GM23338 (cell line): ENCODE results near the gene CDON. TPM values are rescaled to one million over a fixed set of nuclear protein-coding genes. Genes with fewer than 3 reads are reported as not detected.

Experiments
- ATAC-seq: fragments of 200-7000 bp; cut with Tn5 transposase; 3 replicates; pipeline ENCODE4 v1.9.1; 2020
- DNase-seq: peaks from one replicate; pipeline ENCODE4 v3.0.0-alpha.2; 2015; ENCODE audit warnings: low spot score
- H2AFZ ChIP-seq: fragments of 200-600 bp; sonication (generic); 2 replicates; pipeline ENCODE4 v1.8.0; 2016; ENCODE audit warnings: antibody characterized with exemption, mild to moderate bottlenecking, moderate library complexity
- H3F3A ChIP-seq: fragments of 200-600 bp; sonication (generic); replicated peaks from 2 replicates; pipeline ENCODE4 v1.8.0; 2017; ENCODE audit warnings: antibody characterized with exemption, mixed run types, low read depth
- H3K27ac ChIP-seq: fragments of 200-600 bp; sonication (generic); 2 replicates; pipeline ENCODE4 v1.6.1; 2016; ENCODE audit warnings: low read depth
- H3K27me3 ChIP-seq: fragments of 200-600 bp; sonication (generic); 2 replicates; pipeline ENCODE4 v1.8.0; 2016; ENCODE audit warnings: mild to moderate bottlenecking, mixed run types, moderate library complexity; ENCODE audit not compliant: insufficient read depth
- H3K36me3 ChIP-seq: fragments of 200-600 bp; sonication (generic); 2 replicates; pipeline ENCODE4 v1.8.0; 2016; ENCODE audit warnings: mild to moderate bottlenecking; ENCODE audit not compliant: insufficient read depth
- H3K4me1 ChIP-seq: fragments of 200-600 bp; sonication (generic); 2 replicates; pipeline ENCODE4 v1.8.0; 2016; ENCODE audit warnings: mild to moderate bottlenecking, moderate library complexity; ENCODE audit not compliant: insufficient read depth
- H3K4me2 ChIP-seq: fragments of 200-600 bp; sonication (generic); 2 replicates; pipeline ENCODE4 v1.7.1; 2017; ENCODE audit warnings: mixed run types
- H3K4me3 ChIP-seq: fragments of 200-600 bp; sonication (generic); 2 replicates; pipeline ENCODE4 v1.6.1; 2016; ENCODE audit warnings: mixed run types
- H3K79me2 ChIP-seq: fragments of 200-600 bp; sonication (generic); replicated peaks from 2 replicates; pipeline ENCODE4 v1.8.0; 2017; ENCODE audit warnings: mild to moderate bottlenecking; ENCODE audit not compliant: insufficient read depth
- H3K9me2 ChIP-seq: fragments of 200-600 bp; sonication (generic); 2 replicates; pipeline ENCODE4 v1.8.0; 2017; ENCODE audit not compliant: insufficient read depth
- H4K20me1 ChIP-seq: fragments of 200-600 bp; sonication (generic); replicated peaks from 2 replicates; pipeline ENCODE4 v1.8.0; 2017; ENCODE audit warnings: mild to moderate bottlenecking; ENCODE audit not compliant: insufficient read depth
- H3K27ac Mint-ChIP-seq: 2 replicates; pipeline ENCODE4 v1.8.0; 2020; ENCODE audit warnings: inconsistent platforms, mild to moderate bottlenecking, moderate library complexity, mixed read lengths
- H3K27me3 Mint-ChIP-seq: 3 replicates; pipeline ENCODE4 v1.8.0; 2022; ENCODE audit warnings: low read depth, mild to moderate bottlenecking, moderate library complexity, mixed read lengths, inconsistent platforms; ENCODE audit not compliant: insufficient read depth, poor library complexity
- H3K36me3 Mint-ChIP-seq: 3 replicates; pipeline ENCODE4 v1.8.0; 2021; ENCODE audit warnings: low read depth, mild to moderate bottlenecking, inconsistent platforms, moderate library complexity, mixed read lengths
- H3K4me1 Mint-ChIP-seq: 3 replicates; pipeline ENCODE4 v1.8.0; 2020; ENCODE audit warnings: mild to moderate bottlenecking, inconsistent platforms, mixed read lengths
- H3K4me3 Mint-ChIP-seq: 3 replicates; pipeline ENCODE4 v1.8.0; 2021; ENCODE audit warnings: moderate library complexity, mild to moderate bottlenecking, inconsistent platforms, mixed read lengths
- H3K9me3 Mint-ChIP-seq: 3 replicates; pipeline ENCODE4 v1.8.0; 2020; ENCODE audit warnings: moderate library complexity, mild to moderate bottlenecking, inconsistent platforms, mixed read lengths
- JUNB ChIP-seq: IDR thresholded peaks from one replicate; pipeline ENCODE4 v1.6.1; 2016; ENCODE audit warnings: antibody characterized with exemption; ENCODE audit not compliant: unreplicated experiment
- ZNF462 ChIP-seq: fragments of 250-450 bp; sonication (Bioruptor Pico); IDR thresholded peaks from 2 replicates; pipeline ENCODE4 v1.5.0; 2020; ENCODE audit warnings: mild to moderate bottlenecking, moderate library complexity
- polyA plus RNA-seq: library from polyadenylated mRNA; unstranded; fragments of >200 nt; fragmentation: Nextera tagmentation; extraction: Ambion mirVana; gene quantifications from 2 replicates; pipeline ENCODE4 v1.2.1, GENCODE V29; 2016
- total RNA-seq: library from RNA; depleted of rRNA; stranded (reverse); fragments of >200 nt; shearing (Covaris generic); gene quantifications from 2 replicates; pipeline ENCODE4 v1.2.3, GENCODE V29; 2014
- TF ChIP-seq, protein P1 (sequence below): IDR thresholded peaks from one replicate; pipeline ENCODE4 v1.6.1; 2018; ENCODE audit warnings: antibody characterized with exemption; ENCODE audit not compliant: unreplicated experiment
- TF ChIP-seq, protein P2 (sequence below), 2 experiments: fragments of 200-600 bp in 1 of 2; sonication (generic) in 1 of 2; conservative IDR thresholded peaks; 2 replicates each; pipeline versions ENCODE4 v1.5.1 to v1.6.1; 2016 to 2017; ENCODE audit warnings: antibody characterized with exemption in 2 of 2, low read depth in 2 of 2, mild to moderate bottlenecking in 2 of 2, moderate library complexity in 1 of 2

Gene CDON
- total and polyA plus RNA-seq, 2 experiments from 2014 or later: 4.1 to 35.5 TPM

- H3K4me1 ChIP-seq: no peaks in the 10 kb centered on the region
- Mint-ChIP-seq H3K27me3 (peaks cover 7% of the 10 kb centered on the region), H3K4me1 (peaks cover 9% of the 10 kb centered on the region), H3K27ac (no peak overlapping the region), H3K36me3 (no peaks in the 10 kb centered on the region; the same call in 2 of the 3 replicates), H3K9me3 (no peaks in the 10 kb centered on the region), H3K4me3 (no peak overlapping the region)
- H3K4me2 ChIP-seq: no peak overlapping the region
- H3K27ac ChIP-seq: no peak overlapping the region
- H3K9me2 ChIP-seq: no peaks in the 10 kb centered on the region
- no peaks in the 10 kb centered on the region for H4K20me1 ChIP-seq
- TF ChIP-seq, protein P1, sequence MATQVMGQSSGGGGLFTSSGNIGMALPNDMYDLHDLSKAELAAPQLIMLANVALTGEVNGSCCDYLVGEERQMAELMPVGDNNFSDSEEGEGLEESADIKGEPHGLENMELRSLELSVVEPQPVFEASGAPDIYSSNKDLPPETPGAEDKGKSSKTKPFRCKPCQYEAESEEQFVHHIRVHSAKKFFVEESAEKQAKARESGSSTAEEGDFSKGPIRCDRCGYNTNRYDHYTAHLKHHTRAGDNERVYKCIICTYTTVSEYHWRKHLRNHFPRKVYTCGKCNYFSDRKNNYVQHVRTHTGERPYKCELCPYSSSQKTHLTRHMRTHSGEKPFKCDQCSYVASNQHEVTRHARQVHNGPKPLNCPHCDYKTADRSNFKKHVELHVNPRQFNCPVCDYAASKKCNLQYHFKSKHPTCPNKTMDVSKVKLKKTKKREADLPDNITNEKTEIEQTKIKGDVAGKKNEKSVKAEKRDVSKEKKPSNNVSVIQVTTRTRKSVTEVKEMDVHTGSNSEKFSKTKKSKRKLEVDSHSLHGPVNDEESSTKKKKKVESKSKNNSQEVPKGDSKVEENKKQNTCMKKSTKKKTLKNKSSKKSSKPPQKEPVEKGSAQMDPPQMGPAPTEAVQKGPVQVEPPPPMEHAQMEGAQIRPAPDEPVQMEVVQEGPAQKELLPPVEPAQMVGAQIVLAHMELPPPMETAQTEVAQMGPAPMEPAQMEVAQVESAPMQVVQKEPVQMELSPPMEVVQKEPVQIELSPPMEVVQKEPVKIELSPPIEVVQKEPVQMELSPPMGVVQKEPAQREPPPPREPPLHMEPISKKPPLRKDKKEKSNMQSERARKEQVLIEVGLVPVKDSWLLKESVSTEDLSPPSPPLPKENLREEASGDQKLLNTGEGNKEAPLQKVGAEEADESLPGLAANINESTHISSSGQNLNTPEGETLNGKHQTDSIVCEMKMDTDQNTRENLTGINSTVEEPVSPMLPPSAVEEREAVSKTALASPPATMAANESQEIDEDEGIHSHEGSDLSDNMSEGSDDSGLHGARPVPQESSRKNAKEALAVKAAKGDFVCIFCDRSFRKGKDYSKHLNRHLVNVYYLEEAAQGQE: no peak
- TF ChIP-seq JUNB (no peak), ZNF462 (CRISPR knock-in tag) (no peak)
- TF ChIP-seq, protein P2, sequence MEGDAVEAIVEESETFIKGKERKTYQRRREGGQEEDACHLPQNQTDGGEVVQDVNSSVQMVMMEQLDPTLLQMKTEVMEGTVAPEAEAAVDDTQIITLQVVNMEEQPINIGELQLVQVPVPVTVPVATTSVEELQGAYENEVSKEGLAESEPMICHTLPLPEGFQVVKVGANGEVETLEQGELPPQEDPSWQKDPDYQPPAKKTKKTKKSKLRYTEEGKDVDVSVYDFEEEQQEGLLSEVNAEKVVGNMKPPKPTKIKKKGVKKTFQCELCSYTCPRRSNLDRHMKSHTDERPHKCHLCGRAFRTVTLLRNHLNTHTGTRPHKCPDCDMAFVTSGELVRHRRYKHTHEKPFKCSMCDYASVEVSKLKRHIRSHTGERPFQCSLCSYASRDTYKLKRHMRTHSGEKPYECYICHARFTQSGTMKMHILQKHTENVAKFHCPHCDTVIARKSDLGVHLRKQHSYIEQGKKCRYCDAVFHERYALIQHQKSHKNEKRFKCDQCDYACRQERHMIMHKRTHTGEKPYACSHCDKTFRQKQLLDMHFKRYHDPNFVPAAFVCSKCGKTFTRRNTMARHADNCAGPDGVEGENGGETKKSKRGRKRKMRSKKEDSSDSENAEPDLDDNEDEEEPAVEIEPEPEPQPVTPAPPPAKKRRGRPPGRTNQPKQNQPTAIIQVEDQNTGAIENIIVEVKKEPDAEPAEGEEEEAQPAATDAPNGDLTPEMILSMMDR (conservative IDR thresholded peaks at IDR 0.05; ENCODE audit: low read depth in 2 of 2): no peak
- H3K36me3 ChIP-seq: no peaks in the 10 kb centered on the region
- H3K27me3 ChIP-seq: no peaks in the 10 kb centered on the region
- no peaks in the 10 kb centered on the region for H3F3A ChIP-seq
- no peak overlapping the region for H3K4me3 ChIP-seq
- no peaks in the 10 kb centered on the region for H3K79me2 ChIP-seq
- no peak for DNase-seq
- no peak overlapping the region for H2AFZ ChIP-seq
- no peak for ATAC-seq
These were observed 115.0 kb downstream of the CDON start for GRCh38 chr11:125947419-125948277.
